Endodermal cell (in vitro differentiated cells): ENCODE results near the gene LRFN3. TPM values are rescaled to one million over a fixed set of nuclear protein-coding genes. Genes with fewer than 3 reads are reported as not detected.

ENCODE experiments used
- DNase-seq: peaks from one replicate; pipeline ENCODE4 v3.0.0-alpha.2; 2017
- H3K27ac ChIP-seq: 2 replicates; pipeline ENCODE4 v1.5.1; 2013; ENCODE audit warnings: mild to moderate bottlenecking, low read depth, low read length, moderate library complexity
- H3K27me3 ChIP-seq: 2 replicates; pipeline ENCODE4 v1.6.1; 2013; ENCODE audit warnings: mild to moderate bottlenecking, low read length, moderate library complexity; ENCODE audit not compliant: insufficient read depth, control insufficient read depth, poor library complexity, severe bottlenecking
- H3K36me3 ChIP-seq: 2 replicates; pipeline ENCODE4 v1.7.0; 2013; ENCODE audit warnings: mild to moderate bottlenecking, low read length, moderate library complexity; ENCODE audit not compliant: control insufficient read depth, insufficient read depth
- H3K4me1 ChIP-seq: one replicate; pipeline ENCODE4 v1.7.0; 2013; ENCODE audit warnings: low read length; ENCODE audit not compliant: control insufficient read depth, insufficient read depth
- H3K4me3 ChIP-seq: 2 replicates; pipeline ENCODE4 v1.5.1; 2013; ENCODE audit warnings: mild to moderate bottlenecking, low read length, moderate library complexity
- H3K9ac ChIP-seq: 2 replicates; pipeline ENCODE4 v1.6.1; 2013; ENCODE audit warnings: mild to moderate bottlenecking, low read length, moderate library complexity; ENCODE audit not compliant: poor library complexity, severe bottlenecking; ENCODE audit errors: extremely low read depth
- H3K9me3 ChIP-seq: 2 replicates; pipeline ENCODE4 v1.6.1; 2013; ENCODE audit warnings: mild to moderate bottlenecking, low read length, moderate library complexity; ENCODE audit not compliant: control insufficient read depth
- H3K27ac Mint-ChIP-seq: 2 replicates; pipeline ENCODE4 v1.8.0; 2020; ENCODE audit warnings: mixed read lengths
- H3K27me3 Mint-ChIP-seq: 2 replicates; pipeline ENCODE4 v1.8.0; 2021; ENCODE audit warnings: mild to moderate bottlenecking, mixed read lengths; ENCODE audit not compliant: insufficient read depth
- H3K36me3 Mint-ChIP-seq: 2 replicates; pipeline ENCODE4 v1.8.0; 2020; ENCODE audit warnings: low read depth, mixed read lengths
- H3K4me1 Mint-ChIP-seq: 2 replicates; pipeline ENCODE4 v1.8.0; 2020; ENCODE audit warnings: mixed read lengths
- H3K4me3 Mint-ChIP-seq: 2 replicates; pipeline ENCODE4 v1.8.0; 2020; ENCODE audit warnings: mild to moderate bottlenecking, moderate library complexity, mixed read lengths
- H3K9me3 Mint-ChIP-seq: 2 replicates; pipeline ENCODE4 v1.8.0; 2020; ENCODE audit warnings: mild to moderate bottlenecking, mixed read lengths
- WGBS, 2 experiments: methylation state at CpG; one replicate each; pipeline versions ENCODE4 v1.1.5 to v1.1.7; 2013; ENCODE audit warnings: missing lambda C conversion rate in 2 of 2, mixed read lengths in 1 of 2; ENCODE audit not compliant: insufficient coverage in 1 of 2, insufficient read length in 1 of 2; 5-methylcytosine and 5-hydroxymethylcytosine counted together
- total RNA-seq, 2 donors: library from RNA; stranded (reverse); fragmentation: NEBNext Ultra II Directional in 1 of 2; extraction: Animal tissue kit (Norgen Biotek cat#: 25700) in 1 of 2; gene quantifications; 2 replicates in 1 of 2; 3 replicates in 1 of 2; pipeline ENCODE4 v1.2.1, GENCODE V29; 2021
- TF ChIP-seq, protein P1 (sequence below): fragments of 200-600 bp; sonication (generic); conservative IDR thresholded peaks from 2 replicates; pipeline ENCODE4 v1.5.0; 2021; ENCODE audit warnings: antibody characterized with exemption, mild to moderate bottlenecking

Gene LRFN3
- total RNA-seq, 2 donors from 2014 or later, result 18.7 to 24.3 TPM

DNA sequence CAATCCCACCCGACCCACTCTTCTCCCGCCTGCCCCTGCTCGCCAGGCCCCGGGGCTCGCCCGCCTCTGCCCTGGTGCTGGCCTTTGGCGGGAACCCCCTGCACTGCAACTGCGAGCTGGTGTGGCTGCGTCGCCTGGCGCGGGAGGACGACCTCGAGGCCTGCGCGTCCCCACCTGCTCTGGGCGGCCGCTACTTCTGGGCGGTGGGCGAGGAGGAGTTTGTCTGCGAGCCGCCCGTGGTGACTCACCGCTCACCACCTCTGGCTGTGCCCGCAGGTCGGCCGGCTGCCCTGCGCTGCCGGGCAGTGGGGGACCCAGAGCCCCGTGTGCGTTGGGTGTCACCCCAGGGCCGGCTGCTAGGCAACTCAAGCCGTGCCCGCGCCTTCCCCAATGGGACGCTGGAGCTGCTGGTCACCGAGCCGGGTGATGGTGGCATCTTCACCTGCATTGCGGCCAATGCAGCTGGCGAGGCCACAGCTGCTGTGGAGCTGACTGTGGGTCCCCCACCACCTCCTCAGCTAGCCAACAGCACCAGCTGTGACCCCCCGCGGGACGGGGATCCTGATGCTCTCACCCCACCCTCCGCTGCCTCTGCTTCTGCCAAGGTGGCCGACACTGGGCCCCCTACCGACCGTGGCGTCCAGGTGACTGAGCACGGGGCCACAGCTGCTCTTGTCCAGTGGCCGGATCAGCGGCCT lies 4.1 kb downstream of the LRFN3 start:
- no peaks in the 10 kb centered on the region for H3K27me3 ChIP-seq
- no peaks in the 10 kb centered on the region for H3K9me3 ChIP-seq
- 95 to 96% methylated on average over 29 to 51 of the region's 51 CpGs for WGBS, 2 experiments
- H3K36me3 ChIP-seq, result peaks cover 3% of the 10 kb centered on the region
- DNase-seq, result no peak
- H3K27ac ChIP-seq, result no peak overlapping the region
- H3K4me1 ChIP-seq, result peaks cover 6% of the 10 kb centered on the region
- no peaks in the 10 kb centered on the region for H3K9me3 Mint-ChIP-seq
- H3K36me3 Mint-ChIP-seq, result peaks cover 21% of the 10 kb centered on the region
- no peak overlapping the region for H3K27ac Mint-ChIP-seq
- no peak overlapping the region for H3K4me3 Mint-ChIP-seq
- H3K4me1 Mint-ChIP-seq, result peaks cover 23% of the 10 kb centered on the region
- H3K27me3 Mint-ChIP-seq, result no peaks in the 10 kb centered on the region
- TF ChIP-seq, protein P1, sequence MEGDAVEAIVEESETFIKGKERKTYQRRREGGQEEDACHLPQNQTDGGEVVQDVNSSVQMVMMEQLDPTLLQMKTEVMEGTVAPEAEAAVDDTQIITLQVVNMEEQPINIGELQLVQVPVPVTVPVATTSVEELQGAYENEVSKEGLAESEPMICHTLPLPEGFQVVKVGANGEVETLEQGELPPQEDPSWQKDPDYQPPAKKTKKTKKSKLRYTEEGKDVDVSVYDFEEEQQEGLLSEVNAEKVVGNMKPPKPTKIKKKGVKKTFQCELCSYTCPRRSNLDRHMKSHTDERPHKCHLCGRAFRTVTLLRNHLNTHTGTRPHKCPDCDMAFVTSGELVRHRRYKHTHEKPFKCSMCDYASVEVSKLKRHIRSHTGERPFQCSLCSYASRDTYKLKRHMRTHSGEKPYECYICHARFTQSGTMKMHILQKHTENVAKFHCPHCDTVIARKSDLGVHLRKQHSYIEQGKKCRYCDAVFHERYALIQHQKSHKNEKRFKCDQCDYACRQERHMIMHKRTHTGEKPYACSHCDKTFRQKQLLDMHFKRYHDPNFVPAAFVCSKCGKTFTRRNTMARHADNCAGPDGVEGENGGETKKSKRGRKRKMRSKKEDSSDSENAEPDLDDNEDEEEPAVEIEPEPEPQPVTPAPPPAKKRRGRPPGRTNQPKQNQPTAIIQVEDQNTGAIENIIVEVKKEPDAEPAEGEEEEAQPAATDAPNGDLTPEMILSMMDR, result no peak
- H3K4me3 ChIP-seq, result no peak overlapping the region
- H3K9ac ChIP-seq, result no peak overlapping the region

DNA sequence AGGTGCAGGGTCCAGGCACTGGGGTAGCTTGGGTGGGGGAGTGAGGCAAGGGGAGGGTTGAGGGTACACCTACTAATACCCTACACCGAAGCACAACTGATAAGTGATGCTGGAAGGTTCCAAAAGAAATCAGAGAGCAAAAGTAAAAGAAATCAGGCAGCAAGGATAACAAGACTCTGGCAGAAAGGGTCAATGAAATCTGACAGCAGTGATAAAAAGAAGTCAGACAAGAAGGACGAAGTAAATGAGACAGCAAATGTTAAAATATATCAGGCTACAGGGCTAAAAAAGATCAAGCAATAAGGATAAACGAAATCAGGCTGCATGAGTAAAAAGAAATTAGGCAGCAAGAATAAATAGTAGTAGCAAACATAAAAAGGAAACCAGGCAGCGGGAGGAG lies 4.7 kb downstream of the LRFN3 start:
- Histone ChIP-seq H3K27me3 (no peaks in the 10 kb centered on the region), H3K4me1 (peaks cover 6% of the 10 kb centered on the region), H3K9me3 (no peaks in the 10 kb centered on the region), H3K36me3 (peaks cover 3% of the 10 kb centered on the region), H3K9ac (no peak overlapping the region), H3K4me3 (no peak overlapping the region), H3K27ac (no peak overlapping the region)
- Mint-ChIP-seq H3K27ac (no peak overlapping the region), H3K4me1 (peaks cover 19% of the 10 kb centered on the region), H3K27me3 (no peaks in the 10 kb centered on the region), H3K36me3 (peaks cover 21% of the 10 kb centered on the region), H3K4me3 (no peak overlapping the region), H3K9me3 (no peaks in the 10 kb centered on the region)
- no peak for DNase-seq
- TF ChIP-seq, protein P1, result no peak
- WGBS, 2 experiments, result 89 to 95% methylated on average over 4 of the region's 4 CpGs

DNA sequence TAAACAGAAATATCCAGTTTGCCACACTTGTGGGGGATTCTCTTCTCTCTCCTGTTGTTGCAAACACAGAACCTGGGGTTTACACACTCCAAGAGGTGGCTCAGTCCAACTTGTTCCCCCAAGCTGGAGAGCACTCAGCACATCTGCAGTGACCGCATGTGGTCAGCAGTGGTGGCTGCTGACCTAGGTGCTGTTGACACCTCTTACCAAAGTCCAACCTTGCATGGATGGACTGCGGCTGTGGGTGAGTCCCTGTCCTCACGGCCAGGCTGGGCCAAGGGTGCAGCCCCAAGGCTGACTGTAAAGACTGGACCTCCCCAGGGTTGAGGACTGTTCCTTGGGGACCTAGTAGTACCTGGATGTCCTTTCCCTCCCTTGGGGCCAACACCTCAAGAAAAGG lies 6.1 kb downstream of the LRFN3 start:
- Mint-ChIP-seq H3K4me1 (peaks cover 16% of the 10 kb centered on the region), H3K9me3 (no peaks in the 10 kb centered on the region), H3K27ac (no peak overlapping the region), H3K27me3 (no peaks in the 10 kb centered on the region), H3K4me3 (no peak overlapping the region), H3K36me3 (peaks cover 21% of the 10 kb centered on the region)
- DNase-seq, result no peak
- no peaks in the 10 kb centered on the region for H3K27me3 ChIP-seq
- WGBS, 2 experiments, result 96 to 100% methylated on average over 3 of the region's 3 CpGs
- H3K9ac ChIP-seq, result no peak overlapping the region
- no peaks in the 10 kb centered on the region for H3K9me3 ChIP-seq
- H3K36me3 ChIP-seq, result peaks cover 3% of the 10 kb centered on the region
- H3K4me1 ChIP-seq, result peaks cover 3% of the 10 kb centered on the region
- TF ChIP-seq, protein P1, result no peak
- H3K27ac ChIP-seq, result no peak overlapping the region
- no peak overlapping the region for H3K4me3 ChIP-seq
